GM21381 (cell line): Measurements from ENCODE around the gene SEPSECS.

Experiments
- ATAC-seq: cut with Tn5 transposase; IDR thresholded peaks from one replicate; pipeline ENCODE4 v1.9.1; 2021; ENCODE audit warnings: mild to moderate bottlenecking, moderate library complexity; ENCODE audit not compliant: unreplicated experiment

SEPSECS gene

DNA sequence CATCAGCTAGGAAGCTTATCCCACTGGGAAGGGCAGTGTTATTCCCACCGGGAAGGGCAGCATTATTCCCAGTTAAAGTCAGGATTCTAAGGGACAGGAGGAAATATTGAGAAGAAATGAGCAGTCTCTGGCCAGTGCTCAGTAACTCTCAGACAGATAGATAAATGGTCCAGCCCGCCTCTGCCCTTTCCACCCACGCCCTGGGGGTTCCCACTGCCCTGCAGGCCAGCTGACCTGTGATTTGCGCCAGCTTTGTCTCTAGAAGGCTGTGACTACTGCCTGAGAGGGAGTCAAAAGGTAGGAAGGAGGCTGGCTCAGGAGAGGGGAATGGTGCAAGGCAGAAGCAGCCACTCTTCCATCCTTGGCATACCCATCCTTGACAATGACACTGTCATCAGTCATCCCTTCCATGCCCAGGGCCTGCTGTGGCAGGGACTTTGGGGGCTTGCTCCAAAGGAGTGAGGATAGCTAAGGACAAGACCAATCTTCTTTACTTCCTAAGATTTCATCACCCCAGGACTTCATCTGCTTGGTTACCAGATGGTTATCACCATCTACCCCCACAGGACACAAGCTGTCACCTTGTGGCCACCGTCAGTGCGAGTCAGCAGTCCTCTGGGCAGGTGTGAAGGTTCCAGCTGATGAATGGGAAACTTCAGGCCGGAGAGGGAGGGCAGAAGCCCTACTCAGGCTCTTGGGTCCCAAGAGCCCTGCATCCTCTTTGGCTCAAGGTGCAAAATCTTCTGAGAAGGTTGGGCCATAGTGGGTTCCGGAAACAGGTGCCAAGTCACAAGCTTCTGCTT is 49.5 kb downstream of the SEPSECS start:
- no peak for ATAC-seq

DNA sequence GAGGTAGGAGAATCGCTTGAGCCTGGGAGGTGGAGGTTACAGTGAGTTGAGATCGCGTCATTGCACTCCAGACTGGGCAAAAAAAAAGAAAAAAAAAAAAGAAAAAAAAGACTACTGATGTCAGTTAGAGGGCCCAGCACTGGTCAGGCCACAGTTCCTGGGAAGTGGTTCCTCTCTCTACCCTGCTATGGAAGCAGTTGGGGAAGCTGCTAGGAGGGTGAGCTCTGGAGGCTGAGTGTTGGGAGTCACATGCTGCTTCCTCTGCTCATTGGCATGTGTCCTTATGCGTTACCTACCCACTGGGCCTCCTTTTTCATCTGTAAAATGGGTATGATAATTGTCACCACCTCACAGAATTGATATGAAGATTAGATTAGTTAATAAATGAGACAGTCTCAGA is 50.7 kb downstream of the SEPSECS start:
- ATAC-seq, result no peak

DNA sequence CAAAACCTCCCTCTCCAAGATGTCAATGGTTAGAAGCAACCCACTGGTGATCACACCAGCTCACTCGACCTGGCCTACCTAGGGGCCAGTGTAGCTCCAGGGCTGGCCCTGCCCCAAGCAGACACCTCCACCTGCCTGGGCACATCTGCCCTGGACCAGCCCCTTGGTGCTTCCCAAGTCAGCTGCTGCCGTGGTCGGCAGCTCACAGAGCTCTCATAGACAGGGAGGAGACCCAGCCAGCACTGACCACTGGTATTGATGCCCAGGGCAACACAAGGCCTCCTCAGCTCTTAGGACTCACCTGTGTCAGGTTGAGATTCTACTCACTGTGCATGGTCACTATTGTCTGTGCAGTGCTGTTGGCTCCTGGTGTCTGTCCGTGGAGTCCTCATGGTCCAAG is 51.7 kb downstream of the SEPSECS start:
- no peak for ATAC-seq

DNA sequence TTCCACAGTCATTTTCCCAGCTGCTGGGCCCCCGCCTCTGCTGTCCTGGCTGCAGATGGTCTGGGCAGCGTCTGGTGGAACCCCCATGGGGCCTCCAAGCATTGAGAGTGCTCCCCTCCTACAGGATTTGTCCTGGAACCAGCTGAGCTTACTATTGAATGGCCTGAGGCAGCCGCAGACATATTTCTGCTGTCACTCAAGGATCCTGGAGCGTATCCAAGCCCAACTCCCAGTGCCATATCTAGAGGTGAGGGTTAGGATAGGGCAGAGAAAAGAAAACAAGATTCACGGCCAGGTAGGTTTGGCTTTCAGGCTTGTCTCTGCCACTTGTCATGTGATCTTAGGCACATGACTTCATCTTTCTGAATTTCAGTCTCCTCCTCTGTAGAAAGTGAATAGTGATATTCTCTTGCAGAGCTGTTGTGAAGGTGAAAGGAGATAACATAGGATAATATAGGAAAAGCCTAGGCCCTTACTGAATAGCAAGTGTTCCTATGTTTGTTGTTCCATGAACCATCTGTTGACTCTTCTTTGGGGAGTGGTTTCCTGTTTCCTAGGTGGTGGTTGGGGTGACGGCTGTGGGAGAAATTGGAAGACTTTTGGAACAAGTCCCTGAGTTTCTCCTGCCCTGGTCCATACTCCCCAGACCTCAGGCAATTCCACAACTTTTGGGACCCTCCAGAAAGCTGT is 52.3 kb downstream of the SEPSECS start:
- no peak for ATAC-seq

- ATAC-seq, result no peak
Observed at GRCh38 chr4:25106363-25107151, 53.7 kb downstream of the SEPSECS start.

DNA sequence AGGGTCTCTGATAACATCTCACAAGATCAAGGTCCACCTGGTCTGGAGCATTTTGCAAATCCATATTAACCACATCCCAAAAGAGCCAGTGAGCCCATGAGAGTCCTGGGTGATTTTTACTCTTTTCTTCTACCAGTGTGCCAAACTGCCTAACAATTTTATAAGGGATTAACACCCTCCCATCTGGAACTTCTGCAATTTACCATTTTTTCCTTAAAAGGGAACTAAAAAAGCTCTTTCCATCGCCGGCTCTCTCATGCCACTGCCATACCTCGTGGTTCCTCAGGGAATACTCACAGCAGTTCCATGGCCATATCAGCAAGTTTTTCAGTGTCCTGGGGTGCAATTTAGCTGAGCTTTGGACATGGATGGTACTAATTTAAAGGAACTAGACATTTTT is 55.7 kb downstream of the SEPSECS start:
- no peak for ATAC-seq

- ATAC-seq, result no peak
Observed at GRCh38 chr4:25103418-25103817, 56.8 kb downstream of the SEPSECS start.

DNA sequence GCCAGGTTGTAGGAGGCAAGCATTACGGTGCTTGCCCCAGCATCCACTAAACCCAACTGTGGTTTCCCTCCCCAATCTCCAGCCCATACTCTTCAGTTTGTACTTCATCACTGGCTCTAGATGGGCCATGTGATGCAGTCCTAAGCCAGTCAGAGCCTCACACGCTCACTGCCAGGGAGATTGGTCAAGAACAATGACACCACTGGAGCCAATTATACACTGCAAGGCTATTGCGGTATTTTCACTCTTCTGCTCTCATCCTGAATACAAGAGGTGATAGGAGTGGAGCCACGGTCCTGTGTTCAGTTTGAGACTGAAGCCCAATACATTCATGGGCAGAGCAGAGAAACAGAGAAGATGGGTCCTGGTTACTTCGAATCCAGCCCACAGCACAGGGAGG is 58.4 kb downstream of the SEPSECS start:
- ATAC-seq, result no peak

- no peak for ATAC-seq
Observed at GRCh38 chr4:25100710-25101109, 59.5 kb downstream of the SEPSECS start.

- no peak for ATAC-seq
Observed at GRCh38 chr4:25100021-25100555, 60.2 kb downstream of the SEPSECS start.

- no peak for ATAC-seq
Observed at GRCh38 chr4:25098964-25099891, 61.0 kb downstream of the SEPSECS start.

DNA sequence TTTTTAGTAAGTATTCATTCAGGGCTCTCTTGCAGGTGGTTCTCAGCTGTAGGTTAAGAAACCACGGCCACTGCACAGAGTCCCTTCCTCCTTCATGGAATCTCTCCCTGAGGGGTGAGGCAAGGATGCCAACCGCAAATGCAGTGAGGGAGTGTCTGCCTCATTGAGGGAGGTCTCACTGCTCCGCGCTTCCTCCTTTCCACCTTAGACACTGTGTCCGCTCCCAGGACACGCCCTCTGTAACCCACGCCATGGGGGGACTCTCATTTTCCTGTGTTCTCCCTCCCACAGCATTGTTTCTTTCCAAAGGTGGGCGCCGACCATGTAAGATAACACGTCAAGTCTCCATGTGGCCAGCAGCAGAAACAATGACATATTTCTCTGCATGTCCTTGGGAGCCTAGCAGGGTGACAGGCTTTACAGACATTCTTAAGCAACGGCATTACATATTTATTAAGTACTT is 63.2 kb downstream of the SEPSECS start:
- no peak for ATAC-seq

GRCh38 chr4:25096251-25096980 is 63.8 kb downstream of the SEPSECS start:
- ATAC-seq, result no peak

- ATAC-seq, result no peak
Observed at GRCh38 chr4:25095837-25096236, 64.4 kb downstream of the SEPSECS start.

- no peak for ATAC-seq
Observed at GRCh38 chr4:25092139-25092538, 68.1 kb downstream of the SEPSECS start.

- no peak for ATAC-seq
Observed at GRCh38 chr4:25090516-25090915, 69.7 kb downstream of the SEPSECS start.

DNA sequence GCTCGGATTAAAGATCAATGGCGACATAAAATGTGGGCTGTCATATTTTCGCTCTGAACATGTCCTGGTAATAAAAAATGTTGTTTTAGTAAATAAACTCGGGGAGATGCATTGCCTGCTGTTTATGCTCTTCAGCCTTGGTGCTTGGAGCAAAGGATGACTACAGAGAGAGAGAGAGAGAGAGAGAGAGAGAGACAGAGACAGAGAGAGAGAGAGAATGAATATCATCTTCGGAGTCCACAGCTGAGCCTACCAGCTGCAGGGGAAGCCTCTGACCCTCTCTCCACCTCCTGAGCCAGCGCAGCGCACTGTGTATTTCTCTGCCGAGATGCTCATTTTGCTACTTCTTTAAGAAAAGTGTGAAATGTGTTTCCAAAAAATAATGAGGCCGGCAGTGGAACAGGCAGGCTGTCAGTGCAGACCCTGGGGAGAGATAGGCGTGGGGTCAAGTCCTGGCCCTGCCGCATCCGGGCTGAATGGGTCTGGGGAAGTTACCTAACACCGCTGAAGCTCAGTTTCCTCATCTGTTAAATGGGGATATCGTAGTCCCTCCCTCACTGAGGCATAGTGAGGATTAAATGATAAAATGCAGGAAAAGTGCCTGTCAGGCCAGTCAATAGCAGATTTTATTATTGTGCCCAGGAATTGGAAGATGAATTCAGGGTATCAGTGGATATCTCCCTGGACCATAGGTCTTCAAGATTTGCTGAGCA is 71.0 kb downstream of the SEPSECS start:
- no peak for ATAC-seq

GRCh38 chr4:25088093-25088952 is 71.9 kb downstream of the SEPSECS start:
- ATAC-seq, result no peak
